ENCODE data around the gene LYZL2. TPM values are rescaled to one million over a fixed set of nuclear protein-coding genes. Genes with fewer than 3 reads are reported as not detected.

LYZL2 gene
- total and polyA plus RNA-seq, 7 donors = not detected

DNA sequence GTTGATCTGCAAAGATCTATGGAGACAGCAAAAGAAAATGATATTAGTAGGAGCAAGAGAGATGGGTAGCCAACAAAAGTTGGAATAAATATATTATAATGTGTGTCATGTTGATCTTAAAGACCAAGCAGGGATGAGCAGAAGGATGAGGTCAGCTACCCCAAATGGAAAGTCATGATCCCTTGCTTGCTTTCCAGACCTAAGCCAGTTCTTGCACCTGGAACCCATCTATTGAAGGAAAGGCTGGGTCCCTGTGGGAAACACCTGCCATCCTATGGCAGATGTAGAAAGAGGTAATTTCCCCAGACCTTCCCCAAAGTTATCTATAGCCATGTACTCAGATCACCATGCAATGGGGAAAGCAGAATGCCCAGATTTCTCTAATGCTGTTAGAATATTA is 52.5 kb downstream of the LYZL2 start:
- DNase-seq = no peak
- H3K4me3 ChIP-seq = no peak overlapping the region
- H3K4me1 ChIP-seq = no peaks in the 10 kb centered on the region
- H3K36me3 ChIP-seq = no peaks in the 10 kb centered on the region
- H3K27me3 ChIP-seq = no peaks in the 10 kb centered on the region
- intact Hi-C loops (cut with DNase I) = no loop called here
- no peak for TF ChIP-seq POLR2A (IDR thresholded peaks at IDR 0.05)
- no peak for TF ChIP-seq POLR2AphosphoS5 (IDR thresholded peaks at IDR 0.05)
- TF ChIP-seq CTCF (IDR thresholded peaks at IDR 0.05) = no peak
- TF ChIP-seq EP300 (IDR thresholded peaks at IDR 0.05) = no peak
- H3K9me3 ChIP-seq = no peaks in the 10 kb centered on the region
- no peak overlapping the region for H3K27ac ChIP-seq

DNA sequence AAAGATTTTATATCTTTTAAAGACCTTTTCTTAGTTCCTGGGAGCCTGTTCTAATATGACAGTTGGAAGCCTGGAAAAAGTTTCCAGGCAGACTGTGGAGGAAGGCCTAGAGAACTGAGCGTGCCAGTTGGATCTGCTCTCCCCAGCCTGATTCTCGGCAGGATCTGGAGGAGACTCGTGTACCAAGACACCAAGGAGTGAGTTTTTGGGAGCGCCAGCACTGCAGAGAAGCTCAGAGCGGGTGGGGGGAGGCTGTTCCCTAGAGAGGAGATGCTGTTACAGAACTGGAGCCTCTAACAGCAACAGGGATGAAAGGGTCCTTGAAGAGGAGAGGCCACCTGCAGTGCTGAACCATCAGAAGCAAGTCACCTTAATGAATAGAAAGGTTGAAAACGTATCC is 52.9 kb downstream of the LYZL2 start:
- Histone ChIP-seq H3K4me3 (no peak overlapping the region), H3K4me1 (no peaks in the 10 kb centered on the region), H3K9me3 (no peaks in the 10 kb centered on the region), H3K36me3 (no peaks in the 10 kb centered on the region), H3K27me3 (no peaks in the 10 kb centered on the region), H3K27ac (no peak overlapping the region)
- DNase-seq = no peak
- WGBS, 2 donors = 91% methylated on average over 6 of the region's 6 CpGs
- no peak for TF ChIP-seq POLR2A (IDR thresholded peaks at IDR 0.05)
- no peak for TF ChIP-seq EP300 (IDR thresholded peaks at IDR 0.05)
- TF ChIP-seq POLR2AphosphoS5 (IDR thresholded peaks at IDR 0.05) = no peak
- no peak for TF ChIP-seq CTCF (IDR thresholded peaks at IDR 0.05)
- intact Hi-C loops (cut with DNase I) = no loop called here

DNA sequence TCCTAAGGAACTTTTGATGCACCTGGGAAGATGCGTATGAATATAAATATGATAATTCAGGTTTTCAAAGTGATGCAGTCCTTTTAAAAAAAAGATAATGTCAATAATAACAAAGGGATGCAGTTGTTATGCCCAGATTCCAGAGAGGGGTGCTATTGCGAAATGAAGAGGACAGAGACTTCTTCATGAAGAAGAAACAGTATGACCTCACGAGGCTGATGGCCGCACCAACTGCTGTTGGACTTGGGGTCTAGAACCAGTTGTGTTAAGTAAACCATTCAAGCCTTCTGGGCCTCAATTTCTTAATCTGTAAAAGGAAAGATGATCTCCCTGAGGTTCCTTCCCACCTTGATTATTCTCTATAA is 55.1 kb downstream of the LYZL2 start:
- WGBS, 2 donors = 94 to 96% methylated on average over 4 of the region's 4 CpGs
- no peak overlapping the region for H3K27ac ChIP-seq
- DNase-seq = no peak
- TF ChIP-seq CTCF (IDR thresholded peaks at IDR 0.05) = no peak
- TF ChIP-seq POLR2AphosphoS5 (IDR thresholded peaks at IDR 0.05) = no peak
- no peak for TF ChIP-seq EP300 (IDR thresholded peaks at IDR 0.05)
- no peak for TF ChIP-seq POLR2A (IDR thresholded peaks at IDR 0.05)
- no peaks in the 10 kb centered on the region for H3K36me3 ChIP-seq
- H3K9me3 ChIP-seq = no peaks in the 10 kb centered on the region
- H3K4me1 ChIP-seq = no peaks in the 10 kb centered on the region
- H3K27me3 ChIP-seq = no peaks in the 10 kb centered on the region
- no peak overlapping the region for H3K4me3 ChIP-seq
- intact Hi-C loops (cut with DNase I) = no loop called here

DNA sequence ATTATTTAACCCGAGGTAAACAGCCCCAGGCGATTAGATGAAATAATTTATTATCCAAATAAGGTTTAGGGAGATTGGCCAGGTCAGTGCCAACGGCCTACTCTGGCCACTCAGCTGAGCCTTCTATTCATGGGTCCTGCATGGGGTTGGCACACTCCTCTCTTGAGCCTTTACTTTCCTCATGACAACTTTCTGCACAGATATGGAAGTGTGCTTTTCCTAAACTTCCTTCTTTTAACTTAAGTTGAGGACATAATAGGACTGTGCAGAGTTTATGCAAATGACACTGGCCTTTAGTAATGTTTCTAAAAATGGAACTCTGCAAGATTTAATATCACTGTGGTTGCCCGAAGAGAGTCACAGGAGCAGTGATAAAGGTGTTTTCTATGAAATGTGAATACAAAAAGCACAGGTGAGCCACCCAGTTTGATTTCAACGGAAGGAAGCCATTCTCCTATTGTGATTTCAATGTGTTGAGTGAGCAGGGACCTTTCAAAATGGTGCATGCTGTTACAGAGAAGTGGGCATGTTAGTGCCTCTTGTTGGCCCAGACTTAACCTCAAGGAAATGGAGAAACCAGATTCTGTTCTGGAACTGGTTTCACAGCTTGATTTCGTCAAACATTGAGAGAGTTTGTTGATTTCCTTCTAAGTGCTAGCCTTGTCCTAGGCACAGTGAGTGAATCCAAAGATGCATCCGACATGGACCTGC is 55.7 kb downstream of the LYZL2 start:
- 86 to 87% methylated on average over 7 of the region's 7 CpGs for WGBS, 2 donors
- TF ChIP-seq POLR2AphosphoS5 (IDR thresholded peaks at IDR 0.05) (no peak), CTCF (IDR thresholded peaks at IDR 0.05) (no peak), POLR2A (IDR thresholded peaks at IDR 0.05) (no peak), EP300 (IDR thresholded peaks at IDR 0.05) (no peak)
- no peaks in the 10 kb centered on the region for H3K9me3 ChIP-seq
- no peaks in the 10 kb centered on the region for H3K4me1 ChIP-seq
- no peaks in the 10 kb centered on the region for H3K36me3 ChIP-seq
- no peak for DNase-seq
- intact Hi-C loops (cut with DNase I) = no loop called here
- H3K27ac ChIP-seq = no peak overlapping the region
- H3K27me3 ChIP-seq = no peaks in the 10 kb centered on the region
- no peak overlapping the region for H3K4me3 ChIP-seq

GRCh38 chr10:30565449-30565848 is 64.1 kb downstream of the LYZL2 start:
- no peak overlapping the region for H3K4me3 ChIP-seq
- H3K9me3 ChIP-seq = no peaks in the 10 kb centered on the region
- WGBS, 2 donors = 45 to 58% methylated on average over 2 of the region's 2 CpGs
- no peak overlapping the region for H3K27ac ChIP-seq
- TF ChIP-seq POLR2AphosphoS5 (IDR thresholded peaks at IDR 0.05) (no peak), POLR2A (IDR thresholded peaks at IDR 0.05) (no peak), CTCF (IDR thresholded peaks at IDR 0.05) (no peak), EP300 (IDR thresholded peaks at IDR 0.05) (no peak)
- H3K4me1 ChIP-seq = no peaks in the 10 kb centered on the region
- no peaks in the 10 kb centered on the region for H3K27me3 ChIP-seq
- no peaks in the 10 kb centered on the region for H3K36me3 ChIP-seq
- intact Hi-C loops (cut with DNase I) = no loop called here
- no peak for DNase-seq

Data from sigmoid colon (tissue), 7 donors.